ENCODE measurements around the gene GALNT9. TPM values are rescaled to one million over a fixed set of nuclear protein-coding genes. Genes with fewer than 3 reads are reported as not detected.

The GALNT9 gene
- total and polyA plus RNA-seq, 8 donors = 0.15 to 3.1 (median 0.19) TPM; not detected in 5

DNA sequence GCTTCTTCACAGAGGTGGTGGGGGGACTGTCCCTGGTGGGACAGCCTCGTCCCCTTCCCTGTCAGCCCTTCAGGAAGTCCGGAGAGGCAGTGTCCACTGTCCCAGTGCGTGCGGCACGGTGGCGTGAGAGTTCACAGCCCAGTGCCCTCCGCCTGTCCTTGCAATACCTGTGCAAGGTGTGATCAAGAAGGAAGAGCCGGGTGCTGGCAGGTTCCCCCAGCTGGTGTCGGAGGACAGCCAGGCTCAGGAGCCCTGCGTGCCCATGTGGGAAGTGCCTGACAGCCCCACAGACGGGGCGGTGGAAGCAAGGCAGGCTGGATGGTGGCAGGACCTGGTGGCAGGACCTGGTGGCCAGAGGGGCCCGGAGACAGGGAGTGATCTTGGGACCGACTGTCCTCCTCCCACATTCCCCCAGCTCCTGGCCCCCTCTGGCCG is 168.8 kb downstream of the GALNT9 start:
- Histone ChIP-seq H3K36me3 (peaks cover 0 to 27% (median 18%) of the 10 kb centered on the region in 4 donors), H3K4me1 (peaks cover 0 to 19% (median 16%) of the 10 kb centered on the region in 4 donors), H3K9me3 (no peaks in the 10 kb centered on the region), H3K27me3 (peaks cover 0 to 32% (median 6%) of the 10 kb centered on the region in 3 donors), H3K27ac (no peak overlapping the region), H3K4me3 (no peak overlapping the region)
- 83 to 90% (median 86%) methylated on average over 10 to 15 of the region's 15 CpGs for WGBS, 5 donors
- intact Hi-C loops (cut with DNase I; ENCODE audit: low total_unique reads) = no loop called here
- TF ChIP-seq POLR2A (IDR thresholded peaks at IDR 0.05) = no peak
- TF ChIP-seq EP300 (IDR thresholded peaks at IDR 0.05) = no peak
- TF ChIP-seq, protein P1, sequence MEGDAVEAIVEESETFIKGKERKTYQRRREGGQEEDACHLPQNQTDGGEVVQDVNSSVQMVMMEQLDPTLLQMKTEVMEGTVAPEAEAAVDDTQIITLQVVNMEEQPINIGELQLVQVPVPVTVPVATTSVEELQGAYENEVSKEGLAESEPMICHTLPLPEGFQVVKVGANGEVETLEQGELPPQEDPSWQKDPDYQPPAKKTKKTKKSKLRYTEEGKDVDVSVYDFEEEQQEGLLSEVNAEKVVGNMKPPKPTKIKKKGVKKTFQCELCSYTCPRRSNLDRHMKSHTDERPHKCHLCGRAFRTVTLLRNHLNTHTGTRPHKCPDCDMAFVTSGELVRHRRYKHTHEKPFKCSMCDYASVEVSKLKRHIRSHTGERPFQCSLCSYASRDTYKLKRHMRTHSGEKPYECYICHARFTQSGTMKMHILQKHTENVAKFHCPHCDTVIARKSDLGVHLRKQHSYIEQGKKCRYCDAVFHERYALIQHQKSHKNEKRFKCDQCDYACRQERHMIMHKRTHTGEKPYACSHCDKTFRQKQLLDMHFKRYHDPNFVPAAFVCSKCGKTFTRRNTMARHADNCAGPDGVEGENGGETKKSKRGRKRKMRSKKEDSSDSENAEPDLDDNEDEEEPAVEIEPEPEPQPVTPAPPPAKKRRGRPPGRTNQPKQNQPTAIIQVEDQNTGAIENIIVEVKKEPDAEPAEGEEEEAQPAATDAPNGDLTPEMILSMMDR (IDR thresholded peaks at IDR 0.05) = no peak
- no peak for TF ChIP-seq POLR2AphosphoS5 (IDR thresholded peaks at IDR 0.05)
- no peak for DNase-seq

DNA sequence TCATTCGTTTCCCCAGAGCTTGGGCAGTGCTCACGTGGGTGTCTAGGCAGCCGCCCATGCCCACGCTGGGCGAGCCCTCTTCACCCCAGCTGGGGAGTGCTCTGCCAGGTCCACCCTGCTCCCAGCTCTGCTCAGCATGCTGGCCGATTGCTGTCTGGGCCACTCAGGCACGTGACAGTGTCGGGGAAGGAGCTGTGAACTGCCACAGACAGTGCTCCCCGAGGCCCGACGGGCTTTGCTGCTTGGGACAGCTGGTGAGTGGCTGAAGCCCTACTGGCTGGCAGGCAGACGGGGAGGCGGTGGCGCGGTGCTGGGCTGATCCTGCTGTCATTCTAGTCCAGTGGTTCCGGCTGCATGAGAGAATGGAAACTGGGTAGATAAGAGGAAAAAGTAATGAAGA is 169.4 kb downstream of the GALNT9 start:
- H3K4me1 ChIP-seq = peaks cover 0 to 19% (median 16%) of the 10 kb centered on the region in 4 donors
- no peaks in the 10 kb centered on the region for H3K9me3 ChIP-seq
- whole genome bisulfite sequencing, 5 donors = 61 to 87% (median 77%) methylated on average over 7 to 16 of the region's 16 CpGs
- no peak for DNase-seq
- intact Hi-C loops (cut with DNase I; ENCODE audit: low total_unique reads) = no loop called here
- no peak overlapping the region for H3K4me3 ChIP-seq
- H3K27me3 ChIP-seq = peaks cover 0 to 32% (median 6%) of the 10 kb centered on the region in 3 donors
- no peak overlapping the region for H3K27ac ChIP-seq
- peaks cover 0 to 27% (median 18%) of the 10 kb centered on the region in 4 donors for H3K36me3 ChIP-seq
- no peak for TF ChIP-seq POLR2AphosphoS5 (IDR thresholded peaks at IDR 0.05)
- no peak for TF ChIP-seq EP300 (IDR thresholded peaks at IDR 0.05)
- TF ChIP-seq POLR2A (IDR thresholded peaks at IDR 0.05) = no peak
- TF ChIP-seq, protein P1 (IDR thresholded peaks at IDR 0.05) = no peak

DNA sequence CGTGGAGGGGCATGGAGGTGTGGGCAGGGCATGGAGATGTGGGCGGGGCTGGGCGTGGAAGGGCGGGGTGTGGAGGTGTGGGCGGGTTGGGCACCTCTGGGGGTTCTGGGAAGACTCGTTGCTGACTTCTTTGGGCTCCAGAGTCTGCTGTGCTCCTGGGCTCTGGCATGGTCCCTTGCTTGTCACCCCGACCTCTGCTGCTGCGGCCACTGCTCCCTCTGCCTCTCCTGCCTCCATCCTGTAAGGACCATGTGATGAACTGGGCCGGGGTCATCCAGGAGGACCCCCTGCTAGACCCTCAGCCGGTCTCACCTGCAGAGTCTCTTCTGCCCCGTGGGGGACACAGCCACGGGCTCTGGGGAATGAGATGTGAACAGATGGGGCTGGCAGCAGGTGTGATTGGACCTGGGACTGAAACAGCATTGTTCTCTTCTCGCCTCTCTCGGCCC is 169.8 kb downstream of the GALNT9 start:
- H3K4me1 ChIP-seq = peaks cover 0 to 19% (median 16%) of the 10 kb centered on the region in 4 donors
- intact Hi-C loops (cut with DNase I; ENCODE audit: low total_unique reads) = no loop called here
- peaks cover 0 to 32% (median 6%) of the 10 kb centered on the region in 3 donors for H3K27me3 ChIP-seq
- peaks cover 0 to 27% (median 18%) of the 10 kb centered on the region in 4 donors for H3K36me3 ChIP-seq
- H3K27ac ChIP-seq = no peak overlapping the region
- DNase-seq = no peak
- no peak for TF ChIP-seq POLR2A (IDR thresholded peaks at IDR 0.05)
- TF ChIP-seq, protein P1 (IDR thresholded peaks at IDR 0.05) = no peak
- no peak for TF ChIP-seq POLR2AphosphoS5 (IDR thresholded peaks at IDR 0.05)
- TF ChIP-seq EP300 (IDR thresholded peaks at IDR 0.05) = no peak
- no peak overlapping the region for H3K4me3 ChIP-seq
- no peaks in the 10 kb centered on the region for H3K9me3 ChIP-seq
- whole genome bisulfite sequencing, 5 donors = 66 to 89% (median 75%) methylated on average over 8 to 14 of the region's 14 CpGs

DNA sequence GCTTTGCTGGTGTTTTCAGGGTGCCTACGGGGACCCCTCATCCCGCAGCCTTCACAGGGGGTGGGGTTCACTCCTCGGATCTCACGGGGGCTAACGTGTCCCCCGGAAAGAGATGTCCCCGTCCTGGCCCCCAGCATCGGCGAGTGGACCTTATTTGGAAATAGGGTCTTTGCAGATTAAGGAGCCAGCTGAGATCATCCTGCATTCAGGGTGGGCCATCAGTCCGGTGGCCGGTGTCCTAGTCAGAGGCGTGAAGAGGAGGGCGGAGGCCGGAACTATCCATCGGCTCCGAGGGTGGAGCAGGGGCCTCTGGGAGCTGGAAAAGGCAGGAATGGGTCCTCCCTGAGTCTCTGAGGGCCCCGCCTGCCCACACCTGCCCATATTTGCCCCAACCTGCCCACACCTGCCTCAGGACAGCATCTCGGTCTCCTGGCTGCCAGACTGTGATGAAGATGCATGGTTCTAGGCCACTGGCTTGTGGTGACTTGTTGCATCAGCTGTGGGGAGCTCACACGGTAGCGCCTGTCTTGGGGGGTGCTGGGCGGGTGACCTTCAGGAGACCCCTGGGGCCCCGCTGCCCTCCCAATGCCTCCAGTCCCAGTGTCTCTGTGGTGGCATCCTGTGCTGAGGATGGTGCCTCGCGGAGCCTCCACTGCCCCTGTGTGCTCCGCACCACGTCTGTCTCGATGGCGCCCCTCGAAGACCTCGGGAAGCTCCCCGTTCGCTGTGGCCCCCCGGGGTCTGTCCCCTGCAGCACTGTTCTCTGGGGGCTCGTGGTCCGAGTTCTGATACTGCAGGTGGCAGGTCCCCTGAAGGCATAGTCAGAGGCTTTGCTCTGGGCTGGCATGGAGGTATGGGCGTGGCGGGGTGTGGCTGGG is 170.5 kb downstream of the GALNT9 start:
- peaks cover 0 to 25% (median 21%) of the 10 kb centered on the region in 4 donors for H3K4me1 ChIP-seq
- peaks cover 0 to 30% (median 6%) of the 10 kb centered on the region in 3 donors for H3K27me3 ChIP-seq
- TF ChIP-seq, protein P1 (IDR thresholded peaks at IDR 0.05) = no peak
- TF ChIP-seq POLR2A (IDR thresholded peaks at IDR 0.05) (no peak), EP300 (IDR thresholded peaks at IDR 0.05) (no peak), POLR2AphosphoS5 (IDR thresholded peaks at IDR 0.05) (no peak)
- no peaks in the 10 kb centered on the region for H3K9me3 ChIP-seq
- no peak overlapping the region for H3K4me3 ChIP-seq
- WGBS, 5 donors = 86 to 94% (median 88%) methylated on average over 28 to 37 of the region's 37 CpGs
- H3K27ac ChIP-seq = no peak overlapping the region
- DNase-seq = no peak
- H3K36me3 ChIP-seq = peaks cover 0 to 27% (median 18%) of the 10 kb centered on the region in 4 donors
- intact Hi-C loops (cut with DNase I; ENCODE audit: low total_unique reads) = no loop called here
